EL (cell line): Measurements from ENCODE around the gene IFRD2.
"Not testable (repeated sequence)": the region's sequence is repeated elsewhere in the genome, so short reads cannot be mapped to it uniquely, and the experiment has no call there.

Experiments used
- DNase-seq: peaks from one replicate; pipeline ENCODE4 v3.0.0-alpha.2; 2016

IFRD2 gene

GRCh38 chr3:50300681-50301254, 8.5 kb upstream of the IFRD2 start:
- no peak for DNase-seq

- DNase-seq: no peak
Observed at GRCh38 chr3:50299929-50300680, 7.9 kb upstream of the IFRD2 start.

GRCh38 chr3:50299638-50299928, 7.4 kb upstream of the IFRD2 start:
- no peak for DNase-seq

GRCh38 chr3:50298836-50299637, 6.8 kb upstream of the IFRD2 start, which contains the start of the genes HYAL3 and NAA80:
Gene HYAL3 (minus strand): TSS chr3:50299405. CDS start chr3:50295602, 3,803 bp downstream.
Gene NAA80 (minus strand): TSS chr3:50299405. CDS start chr3:50297463, 1,942 bp downstream.
- DNase-seq: peak; percentile 100

- DNase-seq: no peak
Observed at GRCh38 chr3:50297896-50298725, 5.9 kb upstream of the IFRD2 start.

GRCh38 chr3:50297384-50297775, 5.2 kb upstream of the IFRD2 start:
- no peak for DNase-seq

GRCh38 chr3:50296721-50297383, 4.6 kb upstream of the IFRD2 start:
- no peak for DNase-seq

GRCh38 chr3:50295553-50296431, 3.6 kb upstream of the IFRD2 start:
- no peak for DNase-seq

GRCh38 chr3:50294492-50295403, 2.5 kb upstream of the IFRD2 start:
- no peak for DNase-seq

GRCh38 chr3:50294089-50294488, 1.9 kb upstream of the IFRD2 start:
- no peak for DNase-seq

GRCh38 chr3:50293079-50293801, 1.0 kb upstream of the IFRD2 start:
- no peak for DNase-seq

- no peak for DNase-seq
Observed at GRCh38 chr3:50290161-50290641, 2.0 kb downstream of the IFRD2 start.

GRCh38 chr3:50289130-50289529, 3.1 kb downstream of the IFRD2 start:
- no peak for DNase-seq

- DNase-seq: no peak
Observed at GRCh38 chr3:50288387-50289007, 3.7 kb downstream of the IFRD2 start.

GRCh38 chr3:50287262-50287661, 5.0 kb downstream of the IFRD2 start:
- no peak for DNase-seq

GRCh38 chr3:50286322-50287227, 5.7 kb downstream of the IFRD2 start:
- DNase-seq: no peak

- not testable (repeated sequence) for DNase-seq
Observed at GRCh38 chr3:50284121-50284520, 8.1 kb downstream of the IFRD2 start.
